Left lung (tissue), 10 donors: Measurements from ENCODE around the gene LSM3. TPM values are rescaled to one million over a fixed set of nuclear protein-coding genes. Genes with fewer than 3 reads are reported as not detected.

Experiments
- ATAC-seq: fragments of 200-7000 bp; cut with Tn5 transposase; one replicate; pipeline ENCODE4 v1.9.1; 2020; ENCODE audit warnings: moderate library complexity
- DNase-seq, 4 donors: peaks; one replicate each; pipeline ENCODE4 v3.0.0-alpha.2; 2013 to 2020
- H3K27ac ChIP-seq, 2 donors: fragments of 200-600 bp; sonication (generic) in 1 of 2; one replicate each; pipeline versions ENCODE4 v1.5.0 to v1.8.0; 2020 to 2021
- H3K27me3 ChIP-seq, 2 donors: fragments of 200-600 bp; sonication (generic) in 1 of 2; one replicate each; pipeline versions ENCODE4 v1.5.0 to v1.8.0; 2020 to 2021
- H3K36me3 ChIP-seq, 2 donors: fragments of 200-600 bp; sonication (generic) in 1 of 2; one replicate each; pipeline versions ENCODE4 v1.5.0 to v1.8.0; 2020 to 2021
- H3K4me1 ChIP-seq, 2 donors: fragments of 200-600 bp; one replicate each; pipeline ENCODE4 v1.8.0; 2021
- H3K4me3 ChIP-seq, 2 donors: fragments of 200-600 bp; sonication (generic) in 1 of 2; one replicate each; pipeline versions ENCODE4 v1.5.0 to v1.8.0; 2020 to 2021; ENCODE audit warnings: mild to moderate bottlenecking in 1 of 2
- H3K9me3 ChIP-seq, 2 donors: fragments of 200-600 bp; sonication (generic) in 1 of 2; one replicate each; pipeline versions ENCODE4 v1.5.0 to v1.8.0; 2020 to 2021
- intact Hi-C, 2 donors: fragments of 100-400 bp; cut with DNase I; formaldehyde crosslinking; loops; one replicate each; pipeline versions ENCODE4 v1.11.2 to v1.14.2; 2022
- polyA plus RNA-seq, 6 donors: library from polyadenylated mRNA; unstranded; fragments of 120-200 nt; gene quantifications; one replicate each; pipeline ENCODE4 v1.2.1, GENCODE V29; 2013; ENCODE audit not compliant: insufficient read length in 6 of 6
- total RNA-seq, 2 donors: library from RNA; stranded (reverse); fragmentation: NEBNext Ultra II Directional; extraction: Animal tissue kit (Norgen Biotek cat#: 25700); gene quantifications; one replicate each; pipeline ENCODE4 v1.2.1, GENCODE V29; 2021
- TF ChIP-seq, protein P1 (sequence below), 2 donors: fragments of 200-600 bp; sonication (generic) in 1 of 2; IDR thresholded peaks; one replicate each; pipeline versions ENCODE4 v1.5.0 to v1.8.0; 2021; ENCODE audit warnings: antibody characterized with exemption in 2 of 2
- donor health status: DM: no; HTN: yes; CAD: no.
- donor health status: DM: no; HTN: no; CAD: no.

Gene LSM3
- total and polyA plus RNA-seq, 8 donors: 10.6 to 16.5 (median 15.2) TPM

DNA sequence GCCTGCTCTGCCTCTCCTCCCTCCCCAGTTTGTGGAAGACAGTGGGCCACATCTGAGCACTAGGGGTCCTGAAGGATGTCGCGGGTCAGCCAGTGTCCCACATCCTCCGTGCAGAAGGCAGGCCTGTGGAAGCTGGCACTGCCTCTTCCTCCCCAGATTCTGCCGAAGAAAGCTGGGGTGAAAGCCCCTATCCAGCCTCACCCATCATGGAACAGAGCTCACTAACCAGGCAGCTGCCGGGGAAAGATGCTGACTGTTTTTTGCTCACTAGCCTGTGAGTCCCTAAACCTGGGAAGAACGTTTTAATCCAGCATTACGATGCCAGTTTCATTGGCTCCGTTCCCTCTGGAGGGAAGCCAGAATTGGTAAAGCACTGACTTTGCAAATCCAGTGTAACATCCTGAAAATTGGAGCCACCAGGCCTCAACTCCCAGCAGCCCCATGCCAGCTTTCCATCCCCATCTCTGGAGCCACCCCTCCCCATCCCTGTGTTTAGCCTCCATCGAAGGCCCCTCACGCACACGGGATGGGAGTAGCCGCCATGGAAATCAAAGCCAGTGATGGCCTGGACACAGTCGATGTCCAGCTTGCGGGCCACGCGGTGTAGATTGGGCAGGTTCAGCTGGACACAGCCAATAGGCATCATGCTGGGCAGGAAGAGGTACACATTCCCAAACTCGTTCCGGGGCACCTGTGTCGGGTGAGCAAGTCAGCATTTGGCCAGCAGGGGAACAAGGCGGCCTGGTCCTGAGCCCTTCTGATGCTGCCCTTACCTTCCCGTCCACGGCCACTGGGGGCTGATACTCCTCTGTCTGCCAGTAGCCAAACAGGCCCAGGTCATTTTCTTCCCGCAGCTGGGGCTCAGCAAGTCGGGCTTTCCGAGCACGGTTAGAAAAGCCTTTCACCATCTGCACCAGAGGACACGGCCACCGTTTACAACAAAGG, 30.3 kb upstream of the LSM3 start:
- intact Hi-C loops: no loop called here
- peaks cover 20 to 30% of the 10 kb centered on the region in 2 donors for H3K4me1 ChIP-seq
- H3K4me3 ChIP-seq: no peak overlapping the region
- no peaks in the 10 kb centered on the region for H3K27me3 ChIP-seq
- TF ChIP-seq, protein P1, sequence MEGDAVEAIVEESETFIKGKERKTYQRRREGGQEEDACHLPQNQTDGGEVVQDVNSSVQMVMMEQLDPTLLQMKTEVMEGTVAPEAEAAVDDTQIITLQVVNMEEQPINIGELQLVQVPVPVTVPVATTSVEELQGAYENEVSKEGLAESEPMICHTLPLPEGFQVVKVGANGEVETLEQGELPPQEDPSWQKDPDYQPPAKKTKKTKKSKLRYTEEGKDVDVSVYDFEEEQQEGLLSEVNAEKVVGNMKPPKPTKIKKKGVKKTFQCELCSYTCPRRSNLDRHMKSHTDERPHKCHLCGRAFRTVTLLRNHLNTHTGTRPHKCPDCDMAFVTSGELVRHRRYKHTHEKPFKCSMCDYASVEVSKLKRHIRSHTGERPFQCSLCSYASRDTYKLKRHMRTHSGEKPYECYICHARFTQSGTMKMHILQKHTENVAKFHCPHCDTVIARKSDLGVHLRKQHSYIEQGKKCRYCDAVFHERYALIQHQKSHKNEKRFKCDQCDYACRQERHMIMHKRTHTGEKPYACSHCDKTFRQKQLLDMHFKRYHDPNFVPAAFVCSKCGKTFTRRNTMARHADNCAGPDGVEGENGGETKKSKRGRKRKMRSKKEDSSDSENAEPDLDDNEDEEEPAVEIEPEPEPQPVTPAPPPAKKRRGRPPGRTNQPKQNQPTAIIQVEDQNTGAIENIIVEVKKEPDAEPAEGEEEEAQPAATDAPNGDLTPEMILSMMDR (IDR thresholded peaks at IDR 0.05): no peak
- peaks cover 0 to 63% of the 10 kb centered on the region in 2 donors for H3K36me3 ChIP-seq
- H3K27ac ChIP-seq: no peak overlapping the region
- ATAC-seq (no peak), DNase-seq (no peak)
- no peaks in the 10 kb centered on the region for H3K9me3 ChIP-seq

DNA sequence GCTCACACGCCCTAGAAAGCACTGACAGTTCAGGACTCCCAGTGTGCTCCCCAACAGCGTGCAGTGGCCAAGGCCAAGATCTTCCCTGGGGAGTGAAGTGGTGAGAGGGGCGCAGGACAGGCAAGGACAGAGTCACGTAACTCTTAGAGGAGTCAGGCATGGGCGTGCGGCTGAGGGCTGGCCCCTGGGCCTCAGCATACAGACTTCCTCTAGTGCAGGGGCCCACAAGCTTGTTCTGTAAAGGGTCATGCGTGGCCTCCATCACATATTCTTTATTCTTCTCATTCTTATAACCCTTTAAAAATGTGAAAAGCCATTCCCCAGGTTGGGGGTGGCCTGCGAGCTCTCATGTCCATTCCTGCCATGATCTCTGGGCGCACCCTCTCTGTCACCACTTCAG, 28.5 kb upstream of the LSM3 start:
- Histone ChIP-seq H3K27me3 (no peaks in the 10 kb centered on the region), H3K27ac (no peak overlapping the region), H3K9me3 (no peaks in the 10 kb centered on the region), H3K36me3 (peaks cover 0 to 77% of the 10 kb centered on the region in 2 donors), H3K4me3 (no peak overlapping the region), H3K4me1 (peaks cover 8 to 15% of the 10 kb centered on the region in 2 donors)
- no peak for ATAC-seq
- intact Hi-C loops: no loop called here
- DNase-seq: no peak
- TF ChIP-seq, protein P1 (IDR thresholded peaks at IDR 0.05): no peak

DNA sequence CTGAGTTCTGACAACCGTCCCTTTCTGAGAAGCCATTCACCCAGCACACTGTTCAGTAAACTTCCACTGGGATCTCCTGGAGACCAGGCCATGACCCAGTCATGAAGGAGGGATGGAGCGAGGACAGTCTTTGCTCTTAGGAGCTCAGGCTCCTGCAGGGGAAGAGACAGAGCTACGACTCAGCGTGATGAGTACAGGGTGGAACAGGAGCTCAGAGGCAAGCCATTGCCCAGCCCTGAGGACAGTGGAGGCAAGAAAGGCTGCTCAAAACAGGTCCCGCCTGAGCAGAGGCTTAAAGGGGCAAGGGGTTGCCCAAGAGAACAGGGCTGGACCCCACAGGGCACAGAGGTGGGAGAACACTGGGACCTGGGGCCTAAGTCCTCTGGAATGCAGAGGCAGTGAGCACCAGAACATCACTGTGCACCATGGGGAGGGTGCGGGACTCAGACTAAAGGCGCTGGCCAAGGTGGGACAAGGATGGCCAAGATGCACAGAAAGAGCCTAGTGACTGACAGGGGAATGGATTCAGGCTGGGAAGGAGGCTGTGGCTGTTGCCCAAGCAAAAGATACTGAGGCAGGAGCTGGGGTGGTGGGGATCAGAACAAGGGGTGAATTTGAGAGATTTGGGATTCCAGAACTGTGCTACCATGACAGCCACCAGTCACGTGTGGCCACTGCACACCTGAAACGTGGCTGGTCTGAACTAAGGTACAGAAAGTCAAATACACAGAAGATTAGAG, 28.0 kb upstream of the LSM3 start:
- TF ChIP-seq, protein P1 (IDR thresholded peaks at IDR 0.05): no peak
- H3K9me3 ChIP-seq: no peaks in the 10 kb centered on the region
- H3K4me1 ChIP-seq: peaks cover 2 to 9% of the 10 kb centered on the region in 2 donors
- peaks cover 0 to 79% of the 10 kb centered on the region in 2 donors for H3K36me3 ChIP-seq
- no peak overlapping the region for H3K4me3 ChIP-seq
- no peak overlapping the region for H3K27ac ChIP-seq
- H3K27me3 ChIP-seq: no peaks in the 10 kb centered on the region
- intact Hi-C loops: no loop called here
- ATAC-seq (no peak), DNase-seq (no peak)

DNA sequence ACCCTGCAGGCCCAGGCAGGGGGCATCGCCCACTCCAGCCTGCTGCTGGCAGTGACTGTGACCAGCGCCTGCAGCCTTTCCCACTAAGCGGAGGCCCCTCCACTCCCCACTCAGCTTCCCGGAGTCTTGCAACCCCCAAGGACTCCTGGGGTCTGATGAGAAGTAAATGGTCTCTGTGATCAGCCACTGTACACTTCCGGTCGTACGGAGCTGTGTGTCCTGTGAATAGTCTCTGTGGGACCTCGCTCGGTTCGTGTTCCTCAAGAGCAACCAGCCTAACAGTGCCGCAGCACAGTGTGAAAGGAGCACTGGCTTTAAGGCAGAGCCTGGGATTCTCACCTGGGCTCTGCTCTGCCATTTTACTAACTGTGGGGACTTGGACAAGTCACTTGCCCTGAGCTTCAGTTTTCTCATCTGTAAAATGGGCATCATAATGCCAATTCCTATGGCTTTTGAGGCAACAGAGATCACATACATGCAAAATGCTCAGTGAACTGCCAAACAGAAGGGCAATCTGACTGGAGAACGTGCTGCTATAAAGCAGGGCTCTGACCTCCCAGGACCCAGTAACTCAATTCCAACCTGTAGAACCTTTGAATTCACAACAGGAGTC, 27.0 kb upstream of the LSM3 start:
- TF ChIP-seq, protein P1 (IDR thresholded peaks at IDR 0.05): no peak
- H3K36me3 ChIP-seq: peaks cover 0 to 79% of the 10 kb centered on the region in 2 donors
- ATAC-seq: no peak

More for the DNA sequence above, 27.0 kb upstream of the LSM3 start:
- no peak overlapping the region for H3K4me3 ChIP-seq
- no peaks in the 10 kb centered on the region for H3K4me1 ChIP-seq
- H3K9me3 ChIP-seq: no peaks in the 10 kb centered on the region
- no peaks in the 10 kb centered on the region for H3K27me3 ChIP-seq
- no peak for DNase-seq
- no peak overlapping the region for H3K27ac ChIP-seq
- intact Hi-C loops: no loop called here
